Measurements from ENCODE around the gene PBX2. TPM values are rescaled to one million over a fixed set of nuclear protein-coding genes. Genes with fewer than 3 reads are reported as not detected.

The PBX2 gene
- total and polyA plus RNA-seq, 9 donors: 31.3 to 123 (median 113) TPM

- DNase-seq: no peak
- 83% methylated on average over 9 of the region's 9 CpGs for WGBS (ENCODE audit: insufficient coverage)
- Histone ChIP-seq H3K27ac (ENCODE audit: low read length) (no peak overlapping the region), H3K4me1 (ENCODE audit: control insufficient read depth, insufficient read depth, low read length) (no peaks in the 10 kb centered on the region), H3K4me3 (ENCODE audit: low read length) (no peak overlapping the region), H3K9me3 (replicated peaks; ENCODE audit: control insufficient read depth, low read depth, low read length) (no peaks in the 10 kb centered on the region), H3K36me3 (ENCODE audit: control insufficient read depth, insufficient read depth, low read length) (no peaks in the 10 kb centered on the region), H3K27me3 (ENCODE audit: control insufficient read depth, insufficient read depth, low read length) (peaks cover 5% of the 10 kb centered on the region)
Observed at GRCh38 chr6:32203426-32204267, 13.6 kb upstream of the PBX2 start.

GRCh38 chr6:32202186-32202585 lies 12.2 kb upstream of the PBX2 start:
- Histone ChIP-seq H3K9me3 (replicated peaks; ENCODE audit: control insufficient read depth, low read depth, low read length) (no peaks in the 10 kb centered on the region), H3K4me3 (ENCODE audit: low read length) (no peak overlapping the region), H3K27ac (ENCODE audit: low read length) (no peak overlapping the region), H3K27me3 (ENCODE audit: control insufficient read depth, insufficient read depth, low read length) (peaks cover 5% of the 10 kb centered on the region), H3K36me3 (ENCODE audit: control insufficient read depth, insufficient read depth, low read length) (no peaks in the 10 kb centered on the region), H3K4me1 (ENCODE audit: control insufficient read depth, insufficient read depth, low read length) (peaks cover 3% of the 10 kb centered on the region)
- no peak for DNase-seq
- WGBS (ENCODE audit: insufficient coverage): 78% methylated on average over 3 of the region's 9 CpGs

- peaks cover 15% of the 10 kb centered on the region for H3K4me1 ChIP-seq (ENCODE audit: control insufficient read depth, insufficient read depth, low read length)
- H3K27ac ChIP-seq (ENCODE audit: low read length): no peak overlapping the region
- peaks cover 5% of the 10 kb centered on the region for H3K27me3 ChIP-seq (ENCODE audit: control insufficient read depth, insufficient read depth, low read length)
- H3K4me3 ChIP-seq (ENCODE audit: low read length): no peak overlapping the region
- H3K36me3 ChIP-seq (ENCODE audit: control insufficient read depth, insufficient read depth, low read length): no peaks in the 10 kb centered on the region
- DNase-seq: no peak
- no peaks in the 10 kb centered on the region for H3K9me3 ChIP-seq (replicated peaks; ENCODE audit: control insufficient read depth, low read depth, low read length)
- 71% methylated on average over 7 of the region's 13 CpGs for WGBS (ENCODE audit: insufficient coverage)
Observed at GRCh38 chr6:32200711-32201475, 10.9 kb upstream of the PBX2 start.

DNA sequence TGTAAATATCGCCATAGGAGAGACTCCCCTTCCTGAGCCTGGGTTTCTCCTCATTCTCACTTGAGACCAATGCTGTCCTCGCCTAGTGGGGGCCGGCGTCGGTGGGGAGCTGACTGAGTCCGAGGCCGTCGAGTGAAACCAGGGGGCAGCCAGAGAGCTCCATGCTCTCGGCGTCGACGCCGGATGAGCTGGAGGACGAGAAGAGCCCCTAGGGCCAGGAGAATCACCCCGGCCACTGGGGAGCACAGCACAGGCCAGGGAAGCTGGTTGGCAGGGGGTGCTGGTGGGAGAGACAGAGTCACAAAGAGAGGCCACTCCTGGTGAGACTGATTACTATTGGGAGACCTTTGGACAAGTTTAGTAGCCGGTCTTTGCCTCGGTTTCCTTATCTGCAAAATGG lies 8.9 kb upstream of the PBX2 start:
- H3K4me3 ChIP-seq (ENCODE audit: low read length): no peak overlapping the region
- no peak for DNase-seq
- WGBS (ENCODE audit: insufficient coverage): 94% methylated on average over 15 of the region's 17 CpGs
- no peaks in the 10 kb centered on the region for H3K36me3 ChIP-seq (ENCODE audit: control insufficient read depth, insufficient read depth, low read length)
- H3K27me3 ChIP-seq (ENCODE audit: control insufficient read depth, insufficient read depth, low read length): peaks cover 2% of the 10 kb centered on the region
- H3K27ac ChIP-seq (ENCODE audit: low read length): no peak overlapping the region
- no peaks in the 10 kb centered on the region for H3K9me3 ChIP-seq (replicated peaks; ENCODE audit: control insufficient read depth, low read depth, low read length)
- H3K4me1 ChIP-seq (ENCODE audit: control insufficient read depth, insufficient read depth, low read length): peaks cover 23% of the 10 kb centered on the region

DNA sequence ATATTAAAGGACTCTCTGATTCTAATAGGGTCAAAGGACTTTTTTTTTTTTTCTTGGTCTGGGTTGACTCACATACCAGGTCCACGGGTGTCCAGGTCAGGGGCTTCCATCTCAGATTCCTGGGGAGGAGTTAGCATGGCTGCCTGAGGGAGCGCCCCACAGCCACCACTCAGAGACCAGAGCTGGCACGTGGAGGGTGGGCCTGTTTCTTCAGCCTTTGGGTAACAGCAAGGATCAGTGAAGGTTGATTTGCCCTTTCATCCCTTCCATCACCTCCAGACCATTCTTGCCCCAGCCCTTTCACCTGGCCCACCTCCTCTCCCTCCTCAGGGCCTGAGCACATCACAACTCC lies 8.3 kb upstream of the PBX2 start:
- H3K4me1 ChIP-seq (ENCODE audit: control insufficient read depth, insufficient read depth, low read length): peaks cover 23% of the 10 kb centered on the region
- H3K27ac ChIP-seq (ENCODE audit: low read length): no peak overlapping the region
- H3K4me3 ChIP-seq (ENCODE audit: low read length): no peak overlapping the region
- 75% methylated on average over 2 of the region's 3 CpGs for WGBS (ENCODE audit: insufficient coverage)
- no peaks in the 10 kb centered on the region for H3K27me3 ChIP-seq (ENCODE audit: control insufficient read depth, insufficient read depth, low read length)
- no peaks in the 10 kb centered on the region for H3K9me3 ChIP-seq (replicated peaks; ENCODE audit: control insufficient read depth, low read depth, low read length)
- no peak for DNase-seq
- H3K36me3 ChIP-seq (ENCODE audit: control insufficient read depth, insufficient read depth, low read length): no peaks in the 10 kb centered on the region

DNA sequence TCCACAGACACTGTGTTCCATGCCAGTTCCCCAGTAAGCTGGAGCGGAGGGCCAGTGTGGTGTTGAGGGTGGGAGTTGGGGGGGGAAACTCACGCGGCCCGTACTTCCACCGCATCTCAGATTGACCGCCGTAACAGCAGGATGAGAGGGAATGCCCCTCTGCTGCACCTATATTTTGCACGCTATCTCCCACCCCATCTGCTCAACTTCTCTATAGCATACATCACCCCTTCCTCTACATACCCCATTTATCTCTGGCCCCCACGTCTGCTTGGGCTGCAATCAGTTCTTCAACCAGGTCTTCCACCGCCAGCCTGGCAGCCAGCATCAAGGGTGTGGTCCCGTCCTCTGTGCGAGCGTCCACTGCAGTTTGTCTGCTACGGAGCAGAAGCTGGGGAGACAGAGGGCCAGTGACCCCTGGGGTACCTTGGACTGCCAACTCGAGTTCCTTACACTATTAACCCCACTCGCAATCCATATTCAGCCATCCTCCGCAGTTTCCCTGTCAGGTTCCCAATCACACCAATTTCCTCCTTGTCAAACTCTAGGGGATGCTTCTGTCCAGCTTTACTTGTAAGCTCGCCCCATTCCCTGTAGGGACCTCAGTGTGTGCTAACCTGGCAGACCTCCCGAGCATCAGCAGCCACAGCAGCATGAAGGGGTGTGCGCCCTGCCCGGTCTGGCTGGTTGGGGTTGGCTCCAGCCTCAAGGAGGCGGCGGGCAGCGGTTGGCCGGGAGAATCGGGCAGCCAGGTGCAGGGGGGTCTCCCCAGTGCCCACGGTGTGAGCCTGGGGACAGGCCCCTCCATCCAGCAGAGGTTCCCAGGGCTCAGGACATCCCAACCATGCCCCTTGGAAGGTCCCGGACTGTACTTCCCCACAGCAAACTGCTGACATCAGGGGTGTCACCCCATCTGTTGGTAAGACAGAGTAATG lies 6.9 kb upstream of the PBX2 start:
- Histone ChIP-seq H3K27ac (ENCODE audit: low read length) (peak overlapping the region; percentile 100), H3K4me3 (ENCODE audit: low read length) (peak overlapping the region; percentile 95), H3K9me3 (replicated peaks; ENCODE audit: control insufficient read depth, low read depth, low read length) (no peaks in the 10 kb centered on the region), H3K4me1 (ENCODE audit: control insufficient read depth, insufficient read depth, low read length) (peaks cover 31% of the 10 kb centered on the region), H3K27me3 (ENCODE audit: control insufficient read depth, insufficient read depth, low read length) (no peaks in the 10 kb centered on the region), H3K36me3 (ENCODE audit: control insufficient read depth, insufficient read depth, low read length) (no peaks in the 10 kb centered on the region)
- WGBS (ENCODE audit: insufficient coverage): 23% methylated on average over 21 of the region's 28 CpGs
- DNase-seq: peak; percentile 78

DNA sequence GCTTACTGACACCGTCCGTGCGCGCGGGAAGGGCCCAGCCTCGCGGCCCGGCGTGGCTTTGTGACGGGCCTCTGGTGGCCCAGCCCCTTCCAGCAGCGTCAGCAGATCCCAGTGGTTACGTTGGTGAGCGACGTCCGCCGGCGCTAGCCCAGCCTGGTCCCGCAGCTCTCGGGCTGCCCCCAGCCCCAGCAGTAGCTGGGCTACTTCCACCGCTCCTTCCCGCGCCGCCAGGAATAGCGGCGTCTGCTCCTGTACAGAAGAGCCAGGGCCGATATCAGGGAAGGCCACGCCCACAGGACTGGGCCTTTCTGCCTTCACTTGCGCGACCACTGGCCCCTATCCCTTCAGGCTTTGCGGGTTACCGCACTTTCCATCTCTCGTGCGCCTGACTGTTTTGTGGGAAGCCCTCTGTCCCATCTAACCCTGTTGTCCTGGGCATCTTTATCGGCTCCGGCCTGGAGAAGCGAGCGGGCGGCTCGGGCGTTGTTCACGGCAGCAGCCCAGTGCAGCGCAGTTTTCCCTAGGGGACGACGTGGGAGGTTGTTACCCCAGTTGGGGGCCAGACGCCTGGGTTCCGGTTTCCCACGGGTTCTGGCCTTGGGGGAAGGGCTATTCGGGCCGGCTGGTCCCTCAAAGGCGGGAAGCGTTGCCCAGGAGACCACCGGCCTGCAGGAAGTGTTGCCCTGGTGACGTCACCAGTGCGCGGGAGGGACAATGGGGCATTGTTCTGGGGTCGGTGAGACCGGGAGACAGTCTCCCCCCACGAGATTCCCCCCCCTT lies 6.1 kb upstream of the PBX2 start:
- H3K36me3 ChIP-seq (ENCODE audit: control insufficient read depth, insufficient read depth, low read length): no peaks in the 10 kb centered on the region
- H3K9me3 ChIP-seq (replicated peaks; ENCODE audit: control insufficient read depth, low read depth, low read length): no peaks in the 10 kb centered on the region
- peaks cover 39% of the 10 kb centered on the region for H3K4me1 ChIP-seq (ENCODE audit: control insufficient read depth, insufficient read depth, low read length)
- no peaks in the 10 kb centered on the region for H3K27me3 ChIP-seq (ENCODE audit: control insufficient read depth, insufficient read depth, low read length)
- peak; percentile 95 for DNase-seq
- WGBS (ENCODE audit: insufficient coverage): under 1% methylated on average over 51 of the region's 58 CpGs
- H3K27ac ChIP-seq (ENCODE audit: low read length): peak overlapping the region; percentile 100
- H3K4me3 ChIP-seq (ENCODE audit: low read length): peak overlapping the region; percentile 95

DNA sequence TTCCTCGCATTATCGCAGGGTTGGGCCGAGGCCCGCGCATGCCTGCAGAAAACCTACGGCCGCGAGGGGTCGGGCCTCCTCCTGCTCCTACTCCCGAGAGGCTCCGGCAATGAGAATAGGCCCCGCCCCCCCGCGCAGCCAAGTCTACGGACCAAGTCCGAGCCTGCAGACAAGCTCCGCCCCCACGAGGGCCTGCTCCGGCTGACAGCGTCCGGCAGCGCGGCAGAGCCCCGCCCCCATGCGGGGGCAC lies 5.6 kb upstream of the PBX2 start:
- 0% methylated on average over 25 of the region's 25 CpGs for whole genome bisulfite sequencing (ENCODE audit: insufficient coverage)
- H3K27ac ChIP-seq (ENCODE audit: low read length): peak overlapping the region; percentile 100
- no peaks in the 10 kb centered on the region for H3K27me3 ChIP-seq (ENCODE audit: control insufficient read depth, insufficient read depth, low read length)
- H3K4me1 ChIP-seq (ENCODE audit: control insufficient read depth, insufficient read depth, low read length): peaks cover 44% of the 10 kb centered on the region
- peak; percentile 100 for DNase-seq
- no peaks in the 10 kb centered on the region for H3K9me3 ChIP-seq (replicated peaks; ENCODE audit: control insufficient read depth, low read depth, low read length)
- H3K4me3 ChIP-seq (ENCODE audit: low read length): peak overlapping the region; percentile 95
- H3K36me3 ChIP-seq (ENCODE audit: control insufficient read depth, insufficient read depth, low read length): no peaks in the 10 kb centered on the region

GRCh38 chr6:32194825-32195651 lies 5.0 kb upstream of the PBX2 start:
- Histone ChIP-seq H3K36me3 (ENCODE audit: control insufficient read depth, insufficient read depth, low read length) (no peaks in the 10 kb centered on the region), H3K4me1 (ENCODE audit: control insufficient read depth, insufficient read depth, low read length) (peaks cover 48% of the 10 kb centered on the region), H3K4me3 (ENCODE audit: low read length) (peak overlapping the region; percentile 45), H3K9me3 (replicated peaks; ENCODE audit: control insufficient read depth, low read depth, low read length) (no peaks in the 10 kb centered on the region), H3K27ac (ENCODE audit: low read length) (peak overlapping the region; percentile 100), H3K27me3 (ENCODE audit: control insufficient read depth, insufficient read depth, low read length) (no peaks in the 10 kb centered on the region)
- DNase-seq: peak; percentile 76
- WGBS (ENCODE audit: insufficient coverage): 18% methylated on average over 8 of the region's 15 CpGs

Measured in muscle of leg (tissue), 11 donors.